GM13976 (cell line): ENCODE results near the gene THADA.

Experiments
- DNase-seq: peaks from one replicate; pipeline ENCODE4 v3.0.0; 2012; ENCODE audit warnings: low spot score
- in situ Hi-C: fragments of 300-500 bp; cut with MboI; formaldehyde crosslinking; loops from one replicate; pipeline ENCODE4 v1.12.0; 2022; ENCODE audit warnings: low sequenced_read_pairs, mixed read lengths, inconsistent platforms; ENCODE audit not compliant: unreplicated experiment
- TF ChIP-seq, protein P1 (sequence below): IDR thresholded peaks from 2 replicates; pipeline ENCODE4 v1.5.1; 2012; ENCODE audit warnings: borderline replicate concordance, mild to moderate bottlenecking; ENCODE audit not compliant: insufficient read depth; ENCODE audit errors: extremely low read depth, missing control alignments, control extremely low read depth

Gene THADA

DNA sequence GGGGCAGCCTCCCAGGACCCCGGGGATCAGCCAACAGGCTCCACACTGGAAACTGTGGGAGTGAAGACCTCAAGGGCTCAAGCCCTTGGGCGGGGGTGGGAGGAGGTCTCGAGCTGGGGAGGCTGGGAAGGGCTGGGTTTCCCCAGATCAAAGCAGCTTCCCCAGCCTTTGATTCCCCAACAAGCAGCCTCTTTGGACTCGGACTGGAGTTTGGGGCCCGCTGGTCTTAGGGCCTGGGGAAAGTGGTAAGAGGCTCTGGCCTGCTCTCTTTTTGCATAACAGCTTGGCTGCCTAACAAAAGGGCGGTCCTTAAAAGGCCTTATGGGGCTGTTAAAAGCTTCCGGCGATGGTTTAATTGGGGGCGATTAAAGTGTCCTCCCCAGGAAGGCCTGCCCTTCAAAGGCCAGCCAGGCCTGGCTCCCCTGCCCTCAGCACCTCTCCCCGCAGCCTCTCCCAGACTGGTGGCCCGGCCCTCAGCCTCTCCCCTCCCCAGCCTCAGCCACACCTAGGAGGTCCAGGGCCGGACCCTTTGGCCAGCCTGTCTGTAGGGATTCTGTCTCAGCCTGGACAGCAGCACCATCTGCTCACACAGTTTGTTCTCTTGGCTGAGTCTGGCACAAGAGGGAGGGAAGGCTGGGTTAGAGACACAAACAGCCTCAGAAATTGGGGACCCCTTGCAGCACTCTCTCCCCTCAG is 409.0 kb downstream of the THADA start:
- TF ChIP-seq, protein P1, sequence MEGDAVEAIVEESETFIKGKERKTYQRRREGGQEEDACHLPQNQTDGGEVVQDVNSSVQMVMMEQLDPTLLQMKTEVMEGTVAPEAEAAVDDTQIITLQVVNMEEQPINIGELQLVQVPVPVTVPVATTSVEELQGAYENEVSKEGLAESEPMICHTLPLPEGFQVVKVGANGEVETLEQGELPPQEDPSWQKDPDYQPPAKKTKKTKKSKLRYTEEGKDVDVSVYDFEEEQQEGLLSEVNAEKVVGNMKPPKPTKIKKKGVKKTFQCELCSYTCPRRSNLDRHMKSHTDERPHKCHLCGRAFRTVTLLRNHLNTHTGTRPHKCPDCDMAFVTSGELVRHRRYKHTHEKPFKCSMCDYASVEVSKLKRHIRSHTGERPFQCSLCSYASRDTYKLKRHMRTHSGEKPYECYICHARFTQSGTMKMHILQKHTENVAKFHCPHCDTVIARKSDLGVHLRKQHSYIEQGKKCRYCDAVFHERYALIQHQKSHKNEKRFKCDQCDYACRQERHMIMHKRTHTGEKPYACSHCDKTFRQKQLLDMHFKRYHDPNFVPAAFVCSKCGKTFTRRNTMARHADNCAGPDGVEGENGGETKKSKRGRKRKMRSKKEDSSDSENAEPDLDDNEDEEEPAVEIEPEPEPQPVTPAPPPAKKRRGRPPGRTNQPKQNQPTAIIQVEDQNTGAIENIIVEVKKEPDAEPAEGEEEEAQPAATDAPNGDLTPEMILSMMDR, result no peak
- in situ Hi-C loops, result no loop called here
- DNase-seq, result no peak

DNA sequence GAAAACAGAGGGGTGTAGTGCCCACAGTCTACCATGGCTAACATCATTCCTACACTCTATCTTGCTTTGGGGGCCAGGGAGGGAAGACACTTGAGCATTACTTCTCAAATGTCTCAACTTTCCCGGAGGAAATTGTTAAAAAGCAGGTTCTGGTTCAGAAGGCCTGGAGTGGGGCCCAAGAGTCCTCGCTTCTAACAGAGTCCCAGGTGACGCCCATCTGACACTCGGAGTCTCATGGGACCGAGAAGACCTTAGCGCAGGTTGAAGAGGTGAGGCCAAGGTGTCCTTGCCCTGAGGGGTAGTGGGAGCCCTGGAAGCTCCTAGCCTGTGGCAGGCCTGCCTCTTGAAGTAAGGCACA is 409.5 kb downstream of the THADA start:
- no peak for DNase-seq
- in situ Hi-C loops, result no loop called here
- TF ChIP-seq, protein P1, result no peak

- no peak for DNase-seq
- in situ Hi-C loops, result no loop called here
- TF ChIP-seq, protein P1, result no peak
Measured at GRCh38 chr2:43185146-43185545, 410.7 kb downstream of the THADA start.

DNA sequence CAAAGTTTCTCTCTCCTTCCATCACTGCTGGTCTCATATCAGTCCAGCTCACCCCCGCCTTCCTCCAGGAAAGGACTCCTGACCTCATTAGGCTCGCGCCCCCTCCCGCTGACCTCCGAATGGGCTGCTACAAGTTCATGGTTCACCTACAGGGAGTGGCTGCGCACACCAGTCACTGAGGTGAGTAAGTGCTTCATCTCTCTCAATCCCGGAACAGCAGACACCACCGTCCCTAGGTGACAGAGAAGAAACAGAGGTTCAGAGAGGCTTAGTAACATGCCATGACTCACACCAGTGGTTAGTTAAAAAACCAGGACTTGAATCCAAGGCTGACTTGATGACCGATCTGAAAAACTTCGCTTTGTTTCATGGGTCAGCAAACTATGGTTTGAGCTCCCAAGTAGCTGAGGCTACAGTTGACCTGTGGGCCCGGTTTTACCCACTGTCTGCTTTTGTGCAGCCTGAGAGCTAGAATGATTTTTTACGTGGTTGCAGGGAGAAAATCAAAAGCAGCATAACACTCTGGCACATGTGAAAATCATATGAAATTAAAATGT is 411.4 kb downstream of the THADA start:
- no peak for DNase-seq
- TF ChIP-seq, protein P1, result no peak
- in situ Hi-C loops, result no loop called here

GRCh38 chr2:43183743-43184142 is 412.1 kb downstream of the THADA start:
- in situ Hi-C loops, result no loop called here
- DNase-seq, result no peak
- TF ChIP-seq, protein P1, result no peak

- in situ Hi-C loops, result no loop called here
- TF ChIP-seq, protein P1, result no peak
- no peak for DNase-seq
Measured at GRCh38 chr2:43180897-43181296, 414.9 kb downstream of the THADA start.
